ENCODE measurements around the gene TTLL3. TPM values are rescaled to one million over a fixed set of nuclear protein-coding genes. Genes with fewer than 3 reads are reported as not detected.

TTLL3 gene
- polyA plus RNA-seq (2011; rRNA removed) (17.8 and 22.4 TPM in 2 replicates), polyA minus RNA-seq (2011; rRNA and poly(A)+ RNA removed) (15.5 and 22.4 TPM in 2 replicates)

DNA sequence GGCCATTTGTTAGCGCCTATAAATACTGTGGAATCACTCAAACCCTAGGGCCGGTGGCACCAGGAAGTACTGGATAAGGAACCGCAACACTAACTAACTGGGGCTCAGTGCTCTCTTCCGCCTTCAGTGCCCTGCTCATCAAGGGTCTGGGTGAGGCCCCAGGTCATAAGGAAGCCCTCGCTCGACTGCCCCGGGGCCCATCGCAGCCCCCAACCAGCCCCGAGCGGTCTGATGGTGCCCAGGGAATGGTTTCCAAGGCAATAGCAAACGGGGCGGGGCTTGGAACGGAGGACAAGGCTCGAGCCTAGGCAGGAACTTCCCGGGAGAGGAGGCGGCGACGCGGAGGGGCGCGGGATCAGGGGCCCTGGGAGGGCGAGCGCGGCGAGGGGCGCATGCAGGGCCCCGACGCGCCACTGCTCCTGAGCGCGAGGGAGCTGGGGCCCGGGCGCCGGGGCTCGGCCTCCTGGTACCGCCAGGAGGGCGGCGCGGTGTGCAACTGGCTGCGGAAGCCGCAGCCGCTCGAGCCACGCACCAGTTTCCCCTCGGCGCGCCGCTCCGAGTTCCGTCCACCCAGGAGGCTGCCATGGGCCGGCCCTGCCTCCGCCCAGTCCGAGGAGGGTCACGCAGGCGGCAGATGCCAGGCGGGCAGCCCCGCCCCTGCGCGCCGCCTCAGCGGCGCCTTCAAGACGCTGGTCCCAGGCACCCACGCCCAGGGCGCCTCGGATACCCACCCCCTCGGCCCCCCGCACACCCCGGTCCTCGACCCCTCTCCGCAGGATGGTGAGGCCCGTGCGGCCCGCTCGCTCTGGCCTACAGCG, at the start of gene TTLL3:
TTLL3 (plus strand) TSS at position 648 of the 818 bp plus-strand sequence. CDS start 400 bp downstream, outside the sequence.
- Histone ChIP-seq H3K27me3 (ENCODE audit: control insufficient read depth, insufficient read depth, low read length) (no peaks in the 10 kb centered on the region), H3K4me3 (ENCODE audit: low read depth, low read length) (peak within 1 kb of the TSS; percentile 55), H3K27ac (ENCODE audit: low read depth, low read length) (peak within 1 kb of the TSS; percentile 73), H3K9me3 (ENCODE audit: control insufficient read depth, insufficient read depth, low read length) (no peaks in the 10 kb centered on the region)
- DNase-seq (ENCODE audit: low read depth, low spot score), result no peak
- POLR2A ChIA-PET, result interaction anchor here (0.6 to 1.2 kb wide), 4 partner anchors 17 to 125 kb away, joined by 3 to 4 read pairs (median 3); partner anchors contain the start of genes ARPC4, CRELD1 and OGG1
- TF ChIP-seq CTCF (IDR thresholded peaks at IDR 0.05; ENCODE audit: low read depth, low read length), result no peak
- CTCF ChIA-PET, result interaction anchor here (0.6 kb wide), 1 partner anchor 101 kb away, joined by 3 read pairs; no protein-coding TSS in a partner anchor

DNA sequence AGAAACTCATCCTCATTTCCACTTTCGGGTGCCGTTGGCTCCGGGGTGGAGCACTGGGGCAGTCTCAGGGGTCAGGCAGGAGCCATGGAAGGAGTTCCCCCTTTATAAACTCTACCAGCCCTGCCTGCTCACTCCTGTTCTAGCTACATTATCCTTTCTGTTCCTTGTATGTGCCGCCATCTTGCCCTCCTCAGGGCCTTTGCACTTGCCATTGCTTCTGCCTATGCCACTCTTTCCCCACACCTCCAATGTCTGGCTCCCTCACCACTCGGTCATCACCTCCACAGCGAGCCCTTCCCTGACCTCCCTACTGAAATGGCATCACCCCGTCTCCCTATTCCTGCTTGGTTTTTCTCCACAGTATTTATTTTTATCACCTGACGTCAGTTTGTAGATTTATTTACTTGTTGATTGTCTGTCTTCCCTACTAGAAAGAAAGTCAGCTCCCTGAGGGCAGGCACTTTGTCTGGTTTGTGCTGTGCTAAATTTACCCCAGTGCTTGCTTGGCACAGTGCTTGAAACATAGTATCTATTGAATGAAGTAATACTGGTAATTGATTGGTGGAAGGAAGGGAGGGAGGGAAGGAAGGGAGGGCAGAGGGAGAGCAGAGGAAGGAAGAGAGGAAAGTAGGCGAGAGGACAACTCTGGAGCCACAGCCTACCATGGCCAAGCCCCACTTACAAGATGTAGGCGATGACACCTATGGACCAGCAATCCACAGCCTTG, 49.1 kb upstream of the TTLL3 start:
- ChIA-PET CTCF (no interaction called here), POLR2A (no interaction called here)
- Histone ChIP-seq H3K27me3 (ENCODE audit: control insufficient read depth, insufficient read depth, low read length) (no peaks in the 10 kb centered on the region), H3K9me3 (ENCODE audit: control insufficient read depth, insufficient read depth, low read length) (no peaks in the 10 kb centered on the region; the same call in 1 of the 2 replicates), H3K27ac (ENCODE audit: low read depth, low read length) (no peak overlapping the region), H3K4me3 (ENCODE audit: low read depth, low read length) (no peak overlapping the region)
- TF ChIP-seq CTCF (IDR thresholded peaks at IDR 0.05; ENCODE audit: low read depth, low read length), result no peak
- DNase-seq (ENCODE audit: low read depth, low spot score), result no peak

DNA sequence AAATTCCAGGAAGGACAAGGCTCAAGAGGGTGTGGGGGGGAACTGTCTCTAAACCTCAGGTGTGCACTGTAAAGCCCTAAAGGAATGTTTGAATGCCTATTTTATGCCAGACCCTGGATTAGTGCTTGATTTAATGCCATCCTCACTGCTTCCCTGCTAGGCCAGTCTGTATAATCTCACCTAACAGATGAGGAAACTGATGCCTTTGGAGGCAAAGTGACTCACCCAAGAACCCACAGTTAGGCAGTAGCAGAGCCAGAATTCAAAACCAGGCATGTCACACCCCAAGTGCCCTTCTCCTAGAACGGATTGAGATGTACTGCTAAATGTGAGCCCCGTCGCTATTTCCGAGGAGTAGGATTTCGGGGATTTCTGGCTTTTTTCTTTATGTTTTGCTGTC, 48.1 kb upstream of the TTLL3 start:
- no peak for TF ChIP-seq CTCF (IDR thresholded peaks at IDR 0.05; ENCODE audit: low read depth, low read length)
- H3K4me3 ChIP-seq (ENCODE audit: low read depth, low read length), result no peak overlapping the region
- CTCF ChIA-PET, result no interaction called here
- POLR2A ChIA-PET, result interaction anchor here (0.7 kb wide), 1 partner anchor 8 kb away, joined by 3 read pairs; no protein-coding TSS in a partner anchor
- H3K9me3 ChIP-seq (ENCODE audit: control insufficient read depth, insufficient read depth, low read length), result no peaks in the 10 kb centered on the region; the same call in 1 of the 2 replicates
- H3K27me3 ChIP-seq (ENCODE audit: control insufficient read depth, insufficient read depth, low read length), result no peaks in the 10 kb centered on the region
- H3K27ac ChIP-seq (ENCODE audit: low read depth, low read length), result no peak overlapping the region
- no peak for DNase-seq (ENCODE audit: low read depth, low spot score)

- CTCF ChIA-PET, result no interaction called here
- DNase-seq (ENCODE audit: low read depth, low spot score), result no peak
Measured at GRCh38 chr3:9762871-9763270, 47.2 kb upstream of the TTLL3 start.

More at GRCh38 chr3:9762871-9763270, 47.2 kb upstream of the TTLL3 start:
- H3K27ac ChIP-seq (ENCODE audit: low read depth, low read length), result no peak overlapping the region
- no peak overlapping the region for H3K4me3 ChIP-seq (ENCODE audit: low read depth, low read length)
- H3K27me3 ChIP-seq (ENCODE audit: control insufficient read depth, insufficient read depth, low read length), result no peaks in the 10 kb centered on the region
- TF ChIP-seq CTCF (IDR thresholded peaks at IDR 0.05; ENCODE audit: low read depth, low read length), result no peak
- no peaks in the 10 kb centered on the region for H3K9me3 ChIP-seq (ENCODE audit: control insufficient read depth, insufficient read depth, low read length)
- POLR2A ChIA-PET, result interaction anchor here (0.6 kb wide), 1 partner anchor 26 kb away, joined by 3 read pairs; no protein-coding TSS in a partner anchor
